NCI-H1417 treated with DMSO at 0.1 percent for 48 hours (cell line): ENCODE measurements around the gene ADGRG6.
A peak's percentile ranks its signal among the peaks of the same experiment; 100 is the strongest.
"Not testable (repeated sequence)": the region's sequence is repeated elsewhere in the genome, so short reads cannot be mapped to it uniquely, and the experiment has no call there.

ENCODE experiments used
- DNase-seq: peaks from one replicate; lab custom pipeline; 2025; lab: John Stamatoyannopoulos, UW

The ADGRG6 gene

DNA sequence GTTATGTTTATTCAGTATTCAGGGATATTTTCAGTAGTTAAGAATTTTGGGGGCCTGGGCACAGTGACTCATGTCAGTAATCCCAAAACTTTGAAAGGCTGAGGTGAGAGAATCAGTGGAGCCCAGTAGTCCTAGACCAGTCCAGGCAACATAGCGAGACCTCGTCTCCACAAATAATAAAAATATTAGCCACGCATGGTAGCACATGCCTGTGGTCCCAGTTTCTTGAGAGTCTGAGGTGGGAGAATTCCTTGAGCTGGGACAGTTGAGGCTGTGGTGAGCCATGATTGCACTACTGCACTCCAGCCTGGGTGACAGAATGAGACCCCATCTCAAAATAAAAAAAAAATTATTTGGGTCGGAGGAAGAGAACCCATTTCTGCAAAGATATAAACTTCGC lies 20.3 kb downstream of the ADGRG6 start:
- no peak for DNase-seq

GRCh38 chr6:142322504-142323198 lies 20.8 kb downstream of the ADGRG6 start:
- DNase-seq, result peak; percentile 2

DNA sequence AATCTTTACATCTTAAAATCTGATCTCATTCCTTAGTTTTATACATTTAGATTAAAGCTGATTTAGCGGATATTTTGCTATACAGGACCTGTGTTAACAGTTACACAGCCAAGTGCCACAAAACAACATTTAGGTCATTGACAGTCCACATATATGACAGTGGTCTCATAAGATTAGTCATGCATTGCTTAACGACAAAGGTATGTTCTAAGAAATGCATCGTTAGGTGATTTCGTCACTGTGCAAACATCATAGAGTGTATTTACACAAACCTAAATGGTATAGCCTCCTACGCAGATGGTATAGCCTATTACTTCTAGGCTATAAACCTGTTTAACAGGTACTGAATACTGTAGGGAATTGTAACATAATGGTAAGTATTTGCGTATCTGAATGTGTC lies 21.6 kb downstream of the ADGRG6 start:
- DNase-seq, result peak; percentile 46

DNA sequence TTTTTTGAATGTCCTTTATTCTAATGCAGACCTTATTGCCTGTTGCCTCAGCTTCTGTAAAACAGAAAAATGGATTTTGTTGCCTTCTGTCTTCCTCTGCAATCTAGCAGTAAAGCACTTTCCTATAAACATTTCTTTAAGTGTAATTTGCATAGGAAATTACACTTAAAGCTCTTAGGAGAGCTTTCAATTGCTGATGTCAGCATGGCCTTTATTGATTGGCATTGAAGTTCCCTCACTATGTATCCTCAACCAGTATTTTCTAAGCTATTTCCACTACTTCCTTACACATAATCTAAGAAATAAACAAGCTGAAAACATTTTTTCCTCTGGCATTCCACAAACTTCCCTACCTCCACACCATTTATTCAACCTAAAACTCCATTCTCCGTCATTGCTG lies 22.3 kb downstream of the ADGRG6 start:
- no peak for DNase-seq

GRCh38 chr6:142325111-142325510 lies 23.3 kb downstream of the ADGRG6 start:
- no peak for DNase-seq

- no peak for DNase-seq
These were observed 24.7 kb downstream of the ADGRG6 start for GRCh38 chr6:142326540-142326939.

DNA sequence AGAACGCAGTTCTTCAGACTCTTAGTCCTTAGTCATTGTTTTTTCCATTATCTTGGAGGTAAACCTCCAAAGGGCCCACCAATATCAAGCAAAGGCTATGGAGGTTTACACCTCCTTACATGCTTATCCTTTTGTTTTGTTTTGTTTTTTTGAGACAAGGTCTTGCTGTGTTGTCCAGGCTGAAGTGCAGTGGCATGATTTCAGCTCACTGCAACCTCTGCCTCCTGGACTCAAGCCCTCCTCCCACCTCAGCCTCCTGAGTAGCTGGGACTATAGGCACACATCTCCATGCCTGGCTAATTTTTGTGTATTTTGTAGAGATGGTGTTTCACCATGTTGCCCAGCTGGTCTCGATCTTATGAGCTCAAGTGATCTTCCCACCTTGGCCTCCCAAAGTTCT lies 26.3 kb downstream of the ADGRG6 start:
- DNase-seq, result no peak

DNA sequence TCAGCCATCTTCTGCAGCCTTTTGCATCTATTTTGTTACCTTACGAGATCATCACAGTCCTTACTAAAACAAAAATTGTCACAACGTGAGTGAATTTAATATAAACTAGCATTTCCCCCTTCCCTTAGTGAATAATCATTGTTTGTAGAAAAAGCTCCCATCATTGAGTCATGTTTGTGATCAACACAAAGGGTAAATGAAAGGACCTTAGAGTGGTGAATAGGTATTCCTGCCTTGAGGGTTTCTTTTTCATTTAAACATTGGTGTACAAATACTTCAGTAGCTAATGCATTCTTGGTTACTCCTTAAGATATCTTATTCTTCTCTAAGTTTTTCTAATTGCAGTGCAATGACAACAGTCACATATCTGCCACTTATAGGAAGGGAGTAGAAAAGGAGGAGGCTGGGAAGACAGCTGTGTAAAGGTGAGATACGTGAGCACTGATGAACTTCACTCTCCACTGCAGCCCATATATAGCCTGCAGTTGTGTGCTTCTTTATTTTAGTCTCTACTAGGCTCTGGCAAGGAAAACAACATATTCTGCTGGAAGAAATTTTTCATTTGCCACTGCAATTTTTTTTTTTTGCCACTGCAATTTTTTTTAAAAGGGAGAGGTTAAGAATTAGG lies 27.8 kb downstream of the ADGRG6 start:
- DNase-seq, result no peak

GRCh38 chr6:142331075-142331551 lies 29.3 kb downstream of the ADGRG6 start:
- DNase-seq, result no peak

DNA sequence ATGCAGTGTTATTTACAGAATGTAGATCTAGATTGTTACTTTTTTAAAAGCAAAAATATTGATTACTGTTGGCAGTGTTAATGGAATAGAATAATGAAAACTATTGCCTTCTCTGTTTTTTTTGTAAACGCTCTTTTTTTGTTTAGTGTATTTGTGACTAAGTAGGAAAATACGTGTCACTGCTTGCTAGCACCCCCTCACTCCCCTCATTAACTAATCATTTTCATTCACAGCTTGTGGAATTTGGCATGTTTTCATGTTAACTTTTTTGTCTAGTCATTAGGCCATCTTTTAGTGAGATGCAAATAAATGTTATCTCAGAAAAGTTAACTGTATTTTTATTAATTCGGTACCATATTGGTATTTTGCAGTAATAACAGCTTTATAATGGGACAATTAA lies 29.8 kb downstream of the ADGRG6 start:
- no peak for DNase-seq

GRCh38 chr6:142332393-142333098 lies 30.7 kb downstream of the ADGRG6 start:
- DNase-seq, result no peak

DNA sequence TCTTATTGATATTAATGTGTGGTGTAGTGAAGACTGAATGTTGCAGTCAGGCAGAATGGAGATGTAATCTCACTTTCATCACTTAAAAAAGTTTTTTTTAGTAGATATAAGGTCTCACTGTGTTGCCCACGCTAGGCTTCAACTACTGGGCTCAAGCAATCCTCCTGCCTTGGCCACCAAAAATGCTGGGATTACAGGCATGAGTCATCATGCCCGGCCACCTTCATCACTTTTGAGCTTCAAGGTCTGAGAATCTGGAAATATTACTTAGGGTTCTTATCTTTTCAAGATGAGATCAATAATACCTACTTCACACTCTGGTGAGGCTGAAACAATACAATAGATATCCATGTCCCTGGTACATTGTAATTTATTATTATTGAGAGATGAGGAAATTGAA lies 31.6 kb downstream of the ADGRG6 start:
- no peak for DNase-seq

GRCh38 chr6:142334294-142334693 lies 32.5 kb downstream of the ADGRG6 start:
- no peak for DNase-seq

DNA sequence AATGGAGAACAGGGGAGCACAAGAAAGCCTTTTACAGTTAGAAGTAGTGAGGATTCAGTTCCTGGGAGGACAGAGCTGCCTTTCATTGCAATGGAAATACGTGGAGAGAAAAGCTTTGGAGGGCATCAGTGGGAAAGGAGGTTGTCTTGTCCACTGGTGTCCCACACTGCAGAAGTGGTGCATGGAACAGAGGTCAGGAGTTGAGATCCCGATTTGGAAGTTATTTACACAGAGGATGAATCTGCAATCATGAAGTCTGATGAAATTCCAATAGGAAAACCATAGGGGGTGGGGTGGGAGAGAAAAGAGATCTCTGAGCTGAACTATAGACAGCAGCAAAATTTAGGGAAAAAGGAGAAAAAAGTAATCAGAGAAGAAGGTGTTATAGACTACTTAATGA lies 33.6 kb downstream of the ADGRG6 start:
- no peak for DNase-seq

DNA sequence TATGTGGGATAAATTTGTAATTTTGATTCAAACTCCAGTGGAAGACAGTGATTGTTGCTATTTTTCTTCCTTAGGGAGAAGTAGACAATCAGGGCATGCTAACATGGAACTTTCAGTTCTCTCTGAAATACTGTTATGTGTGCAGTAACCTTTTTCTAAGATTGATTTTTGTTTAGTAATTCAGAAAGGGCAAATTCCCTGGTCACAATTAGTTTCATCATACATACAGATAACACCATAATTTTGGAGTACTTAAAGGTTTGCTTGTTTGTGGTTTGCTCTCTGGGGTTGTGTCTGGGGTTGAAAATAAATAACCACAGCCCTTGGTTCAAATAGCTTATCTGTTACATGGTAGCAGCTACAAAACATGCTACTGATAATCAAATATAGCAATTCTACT lies 34.4 kb downstream of the ADGRG6 start:
- DNase-seq, result no peak

DNA sequence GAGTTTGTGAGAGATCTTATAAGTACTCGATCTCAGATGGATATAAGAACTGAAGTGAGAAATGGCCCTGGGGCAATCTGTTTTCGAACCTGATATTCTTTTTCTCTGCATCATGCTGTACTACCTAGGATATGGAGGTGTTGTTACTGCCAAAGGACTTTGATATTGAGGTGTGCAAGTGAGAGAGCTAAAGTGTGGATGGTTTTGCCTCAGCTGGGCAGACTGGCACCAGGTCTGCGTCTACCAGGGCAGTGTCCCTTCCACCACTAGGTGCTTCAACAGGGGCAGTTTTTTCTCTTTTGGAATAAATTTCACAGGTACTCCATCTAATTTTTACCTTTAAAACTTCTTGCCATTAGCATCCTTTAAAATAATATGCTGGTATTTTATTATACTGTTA lies 35.0 kb downstream of the ADGRG6 start:
- no peak for DNase-seq

- no peak for DNase-seq
These were observed 37.3 kb downstream of the ADGRG6 start for GRCh38 chr6:142339113-142339512.

DNA sequence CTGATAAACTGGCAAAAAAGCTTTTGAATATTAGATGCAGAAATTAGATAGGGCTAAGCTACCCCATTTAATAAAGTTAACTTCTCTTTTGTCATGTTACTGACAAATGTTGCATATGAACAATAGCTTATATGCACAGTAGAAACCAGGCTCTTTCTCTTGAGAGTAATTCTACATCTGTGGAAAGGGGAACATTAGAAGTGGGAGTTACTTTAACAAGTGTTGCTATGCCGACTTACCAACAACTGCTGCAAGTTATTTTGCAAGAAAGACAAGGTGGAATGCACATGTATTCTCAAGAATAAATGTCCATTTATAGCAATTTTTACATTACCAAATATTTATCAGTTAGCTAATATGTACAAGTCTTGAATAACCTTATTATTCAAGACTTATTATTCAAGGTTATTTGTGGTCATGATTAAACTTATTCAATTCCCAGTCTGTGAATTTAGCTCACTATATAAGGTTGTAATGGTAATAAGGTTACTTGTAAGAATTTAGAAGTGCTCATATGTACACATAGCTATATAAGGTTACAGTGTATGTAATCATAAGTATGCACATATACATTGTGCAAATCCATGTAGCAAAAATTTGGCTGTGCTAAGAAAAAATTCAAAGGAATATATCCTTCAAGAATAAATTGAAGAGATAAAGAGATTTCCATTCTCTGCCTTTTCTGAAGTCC lies 38.3 kb downstream of the ADGRG6 start:
- no peak for DNase-seq

DNA sequence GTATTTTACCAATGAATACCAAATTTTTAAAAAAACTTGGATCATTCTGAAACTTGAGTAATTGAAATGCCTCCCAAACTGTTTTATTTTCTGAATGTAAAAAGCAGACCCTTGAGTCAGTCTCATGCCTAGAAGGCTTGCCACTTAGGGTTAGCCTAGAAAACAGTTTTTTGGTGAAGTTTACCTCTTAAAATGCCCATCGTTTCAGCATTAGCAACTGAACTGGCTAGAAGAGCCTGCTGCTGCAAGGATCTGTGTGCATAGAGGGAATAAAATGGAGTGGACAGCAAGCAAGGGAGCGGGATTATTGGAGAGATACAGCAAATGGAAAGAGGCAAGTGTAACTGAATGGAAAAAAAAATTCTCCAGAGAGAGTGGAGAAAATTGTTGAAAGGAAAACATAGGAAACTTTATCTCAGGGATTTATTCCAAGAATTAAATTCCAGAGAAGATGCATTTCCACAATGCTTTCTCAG lies 40.1 kb downstream of the ADGRG6 start:
- no peak for DNase-seq

GRCh38 chr6:142342986-142343385 lies 41.2 kb downstream of the ADGRG6 start:
- DNase-seq, result no peak

DNA sequence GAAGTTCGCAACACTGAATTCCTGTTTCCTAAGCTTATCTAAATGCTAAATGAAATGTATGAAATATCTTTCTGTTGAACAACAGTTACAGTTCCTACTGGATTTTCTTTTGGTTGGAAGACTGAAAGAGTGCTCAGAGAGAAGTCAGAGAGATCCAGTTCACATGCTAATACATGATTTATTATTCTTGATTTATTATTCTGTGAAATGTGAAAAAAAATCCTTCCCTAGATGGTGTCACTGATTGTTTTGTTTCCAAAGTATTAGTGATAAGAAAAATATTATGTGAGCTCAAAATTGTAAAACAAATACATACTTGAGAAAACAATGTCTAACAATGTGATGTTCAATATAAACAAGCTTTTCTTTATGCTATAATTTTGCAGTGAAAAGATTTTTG lies 42.1 kb downstream of the ADGRG6 start:
- DNase-seq, result no peak

- no peak for DNase-seq
These were observed 43.5 kb downstream of the ADGRG6 start for GRCh38 chr6:142345261-142345660.

DNA sequence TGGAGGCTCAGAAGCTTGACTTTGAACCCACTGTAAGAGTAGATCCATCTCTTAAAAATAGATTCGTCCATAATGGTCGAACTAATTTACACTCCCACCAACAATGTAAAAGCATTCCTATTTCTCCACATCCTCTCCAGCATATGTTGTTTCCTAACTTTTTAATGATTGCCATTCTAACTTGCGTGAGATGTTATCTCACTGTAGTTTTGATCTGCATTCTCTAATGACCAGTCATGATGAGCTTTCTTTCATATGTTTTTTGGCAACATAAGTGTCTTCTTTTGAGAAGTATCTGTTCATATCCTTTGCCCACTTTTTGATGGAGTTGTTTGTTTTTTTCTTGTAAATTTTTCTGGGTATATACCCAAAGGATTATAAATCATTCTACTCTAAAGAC lies 44.4 kb downstream of the ADGRG6 start:
- DNase-seq, result not testable (repeated sequence)
